HL-60 (cell line): Measurements from ENCODE around the gene LAP3.

Source experiments
- GABPA ChIP-seq: IDR thresholded peaks from 2 replicates; pipeline ENCODE4 v1.6.1; 2012; ENCODE audit warnings: low read depth
- POLR2AphosphoS5 ChIP-seq: IDR thresholded peaks from 2 replicates; pipeline ENCODE4 v1.6.1; 2012; ENCODE audit warnings: low read depth
- TF ChIP-seq, protein P1 (sequence below): IDR thresholded peaks from one replicate; pipeline ENCODE4 v1.5.1; 2011; ENCODE audit warnings: low read length, control low read depth, inconsistent platforms; ENCODE audit not compliant: insufficient read depth

DNA sequence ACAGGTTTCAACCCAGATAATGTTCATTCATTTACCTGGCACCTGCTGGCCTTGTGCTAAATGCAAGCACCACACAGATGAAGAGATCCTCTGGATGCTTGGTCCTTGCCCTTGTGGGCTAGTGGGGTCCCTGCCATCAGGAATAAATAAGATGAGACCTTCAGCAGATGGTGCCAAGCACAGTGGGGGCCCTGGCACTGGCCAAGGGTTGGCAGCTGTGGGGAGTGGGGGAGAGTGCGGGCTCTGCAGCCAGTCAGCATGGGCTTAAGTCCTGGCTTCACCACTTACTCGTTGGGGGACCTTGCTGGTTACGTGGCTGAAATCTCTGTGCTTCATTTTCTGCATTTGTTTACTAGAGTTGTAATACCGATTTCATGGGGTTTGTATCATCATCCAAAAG is 6.9 kb downstream of the LAP3 start:
- TF ChIP-seq GABPA: no peak
- TF ChIP-seq POLR2AphosphoS5: no peak
- TF ChIP-seq, protein P1, sequence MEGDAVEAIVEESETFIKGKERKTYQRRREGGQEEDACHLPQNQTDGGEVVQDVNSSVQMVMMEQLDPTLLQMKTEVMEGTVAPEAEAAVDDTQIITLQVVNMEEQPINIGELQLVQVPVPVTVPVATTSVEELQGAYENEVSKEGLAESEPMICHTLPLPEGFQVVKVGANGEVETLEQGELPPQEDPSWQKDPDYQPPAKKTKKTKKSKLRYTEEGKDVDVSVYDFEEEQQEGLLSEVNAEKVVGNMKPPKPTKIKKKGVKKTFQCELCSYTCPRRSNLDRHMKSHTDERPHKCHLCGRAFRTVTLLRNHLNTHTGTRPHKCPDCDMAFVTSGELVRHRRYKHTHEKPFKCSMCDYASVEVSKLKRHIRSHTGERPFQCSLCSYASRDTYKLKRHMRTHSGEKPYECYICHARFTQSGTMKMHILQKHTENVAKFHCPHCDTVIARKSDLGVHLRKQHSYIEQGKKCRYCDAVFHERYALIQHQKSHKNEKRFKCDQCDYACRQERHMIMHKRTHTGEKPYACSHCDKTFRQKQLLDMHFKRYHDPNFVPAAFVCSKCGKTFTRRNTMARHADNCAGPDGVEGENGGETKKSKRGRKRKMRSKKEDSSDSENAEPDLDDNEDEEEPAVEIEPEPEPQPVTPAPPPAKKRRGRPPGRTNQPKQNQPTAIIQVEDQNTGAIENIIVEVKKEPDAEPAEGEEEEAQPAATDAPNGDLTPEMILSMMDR: no peak
